IPS-15b (cell line): ENCODE measurements around the gene SLC35E2B.

Source experiments
- H3K27me3 ChIP-seq: one replicate; pipeline ENCODE4 v1.6.1; 2013; ENCODE audit warnings: low read length; ENCODE audit not compliant: control insufficient read depth, insufficient read depth
- H3K36me3 ChIP-seq: one replicate; pipeline ENCODE4 v1.6.1; 2013; ENCODE audit warnings: low read length; ENCODE audit not compliant: control insufficient read depth, insufficient read depth
- H3K4me1 ChIP-seq: one replicate; pipeline ENCODE4 v1.6.1; 2013; ENCODE audit warnings: mild to moderate bottlenecking, low read length; ENCODE audit not compliant: control insufficient read depth, insufficient read depth
- H3K4me3 ChIP-seq: one replicate; pipeline ENCODE4 v1.5.1; 2013; ENCODE audit warnings: low read depth, low read length
- H3K9ac ChIP-seq: one replicate; pipeline ENCODE4 v1.6.1; 2013; ENCODE audit warnings: low read depth, mild to moderate bottlenecking, low read length
- H3K9me3 ChIP-seq: one replicate; pipeline ENCODE4 v1.6.1; 2013; ENCODE audit warnings: mild to moderate bottlenecking, low read length; ENCODE audit not compliant: control insufficient read depth, insufficient read depth

Gene SLC35E2B

GRCh38 chr1:1623181-1623630 lies 69.4 kb downstream of the SLC35E2B start:
- Histone ChIP-seq H3K36me3 (peaks cover 7% of the 10 kb centered on the region), H3K4me3 (no peak overlapping the region), H3K4me1 (no peaks in the 10 kb centered on the region), H3K9ac (no peak overlapping the region), H3K27me3 (no peaks in the 10 kb centered on the region), H3K9me3 (no peaks in the 10 kb centered on the region)

- no peak overlapping the region for H3K9ac ChIP-seq
- no peaks in the 10 kb centered on the region for H3K27me3 ChIP-seq
- no peak overlapping the region for H3K4me3 ChIP-seq
- H3K4me1 ChIP-seq: no peaks in the 10 kb centered on the region
- H3K9me3 ChIP-seq: no peaks in the 10 kb centered on the region
- peaks cover 9% of the 10 kb centered on the region for H3K36me3 ChIP-seq
Observed at GRCh38 chr1:1622788-1623094, 69.9 kb downstream of the SLC35E2B start.

GRCh38 chr1:1622010-1622787 lies 70.4 kb downstream of the SLC35E2B start:
- Histone ChIP-seq H3K4me3 (no peak overlapping the region), H3K9ac (no peak overlapping the region), H3K36me3 (peaks cover 9% of the 10 kb centered on the region), H3K27me3 (no peaks in the 10 kb centered on the region), H3K4me1 (no peaks in the 10 kb centered on the region), H3K9me3 (no peaks in the 10 kb centered on the region)

- H3K4me3 ChIP-seq: no peak overlapping the region
- H3K9ac ChIP-seq: no peak overlapping the region
- H3K27me3 ChIP-seq: no peaks in the 10 kb centered on the region
- peaks cover 9% of the 10 kb centered on the region for H3K36me3 ChIP-seq
- H3K4me1 ChIP-seq: no peaks in the 10 kb centered on the region
- no peaks in the 10 kb centered on the region for H3K9me3 ChIP-seq
Observed at GRCh38 chr1:1621173-1622009, 71.2 kb downstream of the SLC35E2B start.

GRCh38 chr1:1620433-1621139 lies 72.0 kb downstream of the SLC35E2B start:
- Histone ChIP-seq H3K9me3 (no peaks in the 10 kb centered on the region), H3K9ac (no peak overlapping the region), H3K4me3 (no peak overlapping the region), H3K4me1 (no peaks in the 10 kb centered on the region), H3K27me3 (no peaks in the 10 kb centered on the region), H3K36me3 (peaks cover 9% of the 10 kb centered on the region)

GRCh38 chr1:1619917-1620361 lies 72.7 kb downstream of the SLC35E2B start:
- H3K9me3 ChIP-seq: no peaks in the 10 kb centered on the region
- no peak overlapping the region for H3K9ac ChIP-seq

GRCh38 chr1:1618396-1619068 lies 74.1 kb downstream of the SLC35E2B start:
- no peak overlapping the region for H3K4me3 ChIP-seq
- no peaks in the 10 kb centered on the region for H3K9me3 ChIP-seq
- no peaks in the 10 kb centered on the region for H3K4me1 ChIP-seq
- peaks cover 9% of the 10 kb centered on the region for H3K36me3 ChIP-seq
- no peaks in the 10 kb centered on the region for H3K27me3 ChIP-seq
- H3K9ac ChIP-seq: no peak overlapping the region

More at GRCh38 chr1:1619917-1620361, 72.7 kb downstream of the SLC35E2B start:
- no peaks in the 10 kb centered on the region for H3K27me3 ChIP-seq
- H3K4me3 ChIP-seq: no peak overlapping the region
- H3K4me1 ChIP-seq: no peaks in the 10 kb centered on the region
- peaks cover 9% of the 10 kb centered on the region for H3K36me3 ChIP-seq

- Histone ChIP-seq H3K4me1 (no peaks in the 10 kb centered on the region), H3K36me3 (peaks cover 9% of the 10 kb centered on the region), H3K4me3 (no peak overlapping the region), H3K9me3 (no peaks in the 10 kb centered on the region), H3K27me3 (no peaks in the 10 kb centered on the region), H3K9ac (no peak overlapping the region)
Observed at GRCh38 chr1:1617925-1618324, 74.7 kb downstream of the SLC35E2B start.

GRCh38 chr1:1617516-1617915 lies 75.1 kb downstream of the SLC35E2B start:
- H3K9me3 ChIP-seq: no peaks in the 10 kb centered on the region
- H3K4me1 ChIP-seq: no peaks in the 10 kb centered on the region
- H3K4me3 ChIP-seq: no peak overlapping the region
- no peak overlapping the region for H3K9ac ChIP-seq
- H3K27me3 ChIP-seq: no peaks in the 10 kb centered on the region
- H3K36me3 ChIP-seq: peaks cover 9% of the 10 kb centered on the region

- Histone ChIP-seq H3K9me3 (no peaks in the 10 kb centered on the region), H3K27me3 (no peaks in the 10 kb centered on the region), H3K4me3 (peak overlapping the region; percentile 87), H3K9ac (peak overlapping the region; percentile 54), H3K4me1 (no peaks in the 10 kb centered on the region), H3K36me3 (peaks cover 9% of the 10 kb centered on the region)
Observed at GRCh38 chr1:1616838-1617237, 75.8 kb downstream of the SLC35E2B start.

GRCh38 chr1:1616045-1616790 lies 76.4 kb downstream of the SLC35E2B start:
- H3K9ac ChIP-seq: peak overlapping the region; percentile 54
- peak overlapping the region; percentile 87 for H3K4me3 ChIP-seq
- no peaks in the 10 kb centered on the region for H3K4me1 ChIP-seq
- no peaks in the 10 kb centered on the region for H3K27me3 ChIP-seq
- H3K36me3 ChIP-seq: peaks cover 9% of the 10 kb centered on the region
- no peaks in the 10 kb centered on the region for H3K9me3 ChIP-seq
